ENCODE data around the gene NNAT.
A peak's percentile ranks its signal among the peaks of the same experiment; 100 is the strongest.
"Not testable (repeated sequence)": the region's sequence is repeated elsewhere in the genome, so short reads cannot be mapped to it uniquely, and the experiment has no call there.

NNAT gene

GRCh38 chr20:37540001-37540400 lies 19.0 kb downstream of the NNAT start:
- TF ChIP-seq ZFX (IDR thresholded peaks at IDR 0.05) (no peak), CTCF (conservative IDR thresholded peaks at IDR 0.05) (no peak)

DNA sequence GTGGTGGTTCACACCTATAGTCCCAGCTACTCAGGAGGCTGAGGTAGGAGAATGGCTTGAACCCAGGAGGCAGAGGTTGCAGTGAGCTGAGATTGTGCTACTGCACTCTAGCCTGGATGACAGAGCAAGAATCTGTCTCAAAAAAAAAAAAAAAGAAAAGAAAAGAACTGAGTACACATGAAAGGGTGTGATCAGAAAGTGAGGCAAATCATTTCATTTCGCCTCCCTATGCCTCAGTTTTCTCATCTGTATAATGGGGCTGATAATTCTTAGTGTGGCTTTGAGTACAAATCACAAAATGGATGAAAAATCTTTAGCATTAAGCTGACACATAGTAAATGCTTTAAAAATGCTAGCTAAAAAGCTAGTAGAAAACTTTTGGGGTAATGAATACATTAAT lies 19.8 kb downstream of the NNAT start:
- not testable (repeated sequence) for H3K27ac ChIP-seq

More at GRCh38 chr20:37540001-37540400, 19.0 kb downstream of the NNAT start:
- H3K27ac ChIP-seq, result no peak overlapping the region

GRCh38 chr20:37541326-37541725 lies 20.3 kb downstream of the NNAT start:
- no peak for TF ChIP-seq CTCF (conservative IDR thresholded peaks at IDR 0.05)
- no peak for TF ChIP-seq ZFX (IDR thresholded peaks at IDR 0.05)
- no peak overlapping the region for H3K27ac ChIP-seq

DNA sequence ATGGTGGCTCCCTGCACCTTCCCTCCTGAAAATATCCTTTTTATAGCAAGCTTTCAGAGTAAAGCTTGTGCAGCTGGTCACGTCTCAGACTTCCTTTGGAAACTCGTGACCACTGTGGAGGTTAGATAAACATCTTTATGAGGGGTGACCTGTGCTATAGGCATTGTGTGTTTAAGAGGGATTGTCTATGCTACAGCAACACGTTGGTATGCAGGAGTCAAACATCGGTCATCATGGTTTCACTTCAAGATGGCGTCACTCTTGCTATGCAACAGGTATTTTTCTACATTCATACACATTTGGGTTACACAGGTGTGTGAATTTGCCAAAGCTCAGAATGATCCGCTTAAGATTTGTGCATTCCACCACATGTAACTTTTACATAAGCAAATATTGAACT lies 21.2 kb downstream of the NNAT start:
- no peak overlapping the region; the same call in 1 of the 2 replicates for H3K27ac ChIP-seq
- TF ChIP-seq ZFX (IDR thresholded peaks at IDR 0.05) (no peak), CTCF (conservative IDR thresholded peaks at IDR 0.05) (no peak)

GRCh38 chr20:37543828-37544227 lies 22.8 kb downstream of the NNAT start:
- H3K27ac ChIP-seq, result no peak overlapping the region

DNA sequence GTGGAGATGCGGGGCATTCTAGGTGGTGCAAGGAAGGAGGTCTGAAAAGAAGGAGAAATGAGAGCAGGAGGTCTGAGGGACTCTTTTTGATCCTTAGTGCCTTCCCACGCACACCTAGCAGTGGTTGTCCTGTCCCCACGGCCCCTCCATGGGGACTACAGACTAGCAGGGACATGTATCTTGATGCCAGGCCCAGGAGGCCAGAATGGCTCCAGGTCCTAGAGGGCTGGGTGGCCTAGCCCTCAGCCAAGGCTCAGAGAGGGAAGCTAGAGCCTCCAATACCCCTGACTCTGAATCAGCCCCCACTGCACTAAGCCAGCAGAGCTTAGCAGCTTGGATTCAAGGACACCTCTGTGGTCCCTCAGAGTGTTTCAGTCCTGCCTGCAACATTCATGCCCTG lies 23.3 kb downstream of the NNAT start:
- no peak for TF ChIP-seq CTCF (conservative IDR thresholded peaks at IDR 0.05)
- TF ChIP-seq ZFX (IDR thresholded peaks at IDR 0.05), result no peak
- H3K27ac ChIP-seq, result no peak overlapping the region

More at GRCh38 chr20:37543828-37544227, 22.8 kb downstream of the NNAT start:
- TF ChIP-seq ZFX (IDR thresholded peaks at IDR 0.05) (no peak), CTCF (conservative IDR thresholded peaks at IDR 0.05) (peak; percentile 40)

- H3K27ac ChIP-seq, result no peak overlapping the region
- TF ChIP-seq ZFX (IDR thresholded peaks at IDR 0.05), result no peak
- no peak for TF ChIP-seq CTCF (conservative IDR thresholded peaks at IDR 0.05)
Observed at GRCh38 chr20:37545516-37545915, 24.5 kb downstream of the NNAT start.

- H3K27ac ChIP-seq, result no peak overlapping the region
- TF ChIP-seq CTCF (conservative IDR thresholded peaks at IDR 0.05), result no peak
- TF ChIP-seq ZFX (IDR thresholded peaks at IDR 0.05), result no peak
Observed at GRCh38 chr20:37547912-37548311, 26.9 kb downstream of the NNAT start.

DNA sequence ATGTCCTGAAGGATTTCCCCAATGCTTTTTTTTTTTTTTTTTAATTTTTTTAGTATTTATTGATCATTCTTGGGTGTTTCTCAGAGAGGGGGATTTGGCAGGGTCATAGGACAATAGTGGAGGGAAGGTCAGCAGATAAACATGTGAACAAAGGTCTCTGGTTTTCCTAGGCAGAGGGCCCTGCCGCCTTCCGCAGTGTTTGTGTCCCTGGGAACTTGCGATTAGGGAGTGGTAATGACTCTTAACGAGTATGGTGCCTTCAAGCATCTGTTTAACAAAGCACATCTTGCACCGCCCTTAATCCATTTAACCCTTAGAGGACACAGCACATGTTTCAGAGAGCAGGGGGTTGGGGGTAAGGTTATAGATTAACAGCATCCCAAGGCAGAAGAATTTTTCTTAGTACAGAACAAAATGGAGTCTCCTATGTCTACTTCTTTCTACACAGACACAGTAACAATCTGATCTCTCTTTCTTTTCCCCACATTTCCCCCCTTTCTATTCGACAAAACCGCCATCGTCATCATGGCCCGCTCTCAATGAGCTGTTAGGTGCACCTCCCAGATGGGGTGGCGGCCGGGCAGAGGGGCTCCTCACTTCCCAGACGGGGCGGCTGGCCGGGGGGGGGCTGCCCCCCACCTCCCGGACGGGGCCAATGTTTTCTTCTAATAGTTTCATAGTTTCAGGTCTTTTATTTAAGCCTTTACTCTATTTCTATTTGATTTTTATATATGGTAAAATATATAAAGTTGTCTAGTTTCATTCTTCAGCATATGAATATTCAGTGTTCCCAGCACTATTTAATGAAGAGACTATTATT lies 29.3 kb downstream of the NNAT start:
- not testable (repeated sequence) for H3K27ac ChIP-seq

DNA sequence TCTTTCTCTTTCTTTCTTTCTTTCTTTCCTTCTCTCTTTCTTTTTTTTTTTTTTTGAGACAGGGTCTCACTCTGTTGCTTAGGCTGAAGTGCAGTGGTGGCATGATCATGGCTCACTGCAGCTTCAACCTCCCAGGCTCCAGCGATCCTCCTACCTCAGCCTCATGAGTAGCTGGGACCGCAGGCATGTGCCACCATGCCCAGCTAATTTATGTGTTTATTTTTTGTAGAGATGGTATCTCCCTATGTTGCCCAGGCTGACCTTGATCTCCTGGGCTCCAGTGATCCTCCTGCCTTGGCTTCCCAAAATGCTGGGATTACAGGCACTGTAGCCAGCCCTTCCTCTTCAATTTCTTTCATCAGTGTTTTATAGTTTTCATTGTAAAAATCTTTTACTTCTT lies 30.6 kb downstream of the NNAT start:
- not testable (repeated sequence) for H3K27ac ChIP-seq
